Brain microvascular endothelial cell (primary cell): ENCODE measurements around the gene MGAT5B.

Experiments
- DNase-seq: peaks from one replicate; pipeline ENCODE4 v3.0.0-alpha.2; 2020
- H3K27ac ChIP-seq: fragments of 250-450 bp; sonication (Bioruptor Pico); 2 replicates; pipeline ENCODE4 v1.5.1; 2020; ENCODE audit warnings: mild to moderate bottlenecking, moderate library complexity
- H3K27me3 ChIP-seq: fragments of 250-450 bp; sonication (Bioruptor Pico); replicated peaks from 2 replicates; pipeline ENCODE4 v1.5.1; 2020; ENCODE audit warnings: mild to moderate bottlenecking
- H3K36me3 ChIP-seq: fragments of 250-450 bp; sonication (Bioruptor Pico); replicated peaks from 2 replicates; pipeline ENCODE4 v1.5.1; 2020; ENCODE audit warnings: mild to moderate bottlenecking
- H3K4me3 ChIP-seq: 2 replicates; pipeline ENCODE4 v1.5.1; 2011; ENCODE audit warnings: low read depth, mild to moderate bottlenecking, control low read depth, low read length, moderate library complexity
- CTCF ChIP-seq: IDR thresholded peaks from 2 replicates; pipeline ENCODE4 v1.5.1; 2011; ENCODE audit warnings: low read depth, mild to moderate bottlenecking, moderate library complexity, low read length, control low read depth, inconsistent platforms; ENCODE audit errors: missing control alignments
- in situ Hi-C: cut with HindIII; loops from 2 replicates; pipeline ENCODE4 v1.10.0; 2017; ENCODE audit warnings: low sequenced_read_pairs, low pct_ligation_motif_present

MGAT5B gene

GRCh38 chr17:76826330-76827068 is 41.7 kb upstream of the MGAT5B start:
- Histone ChIP-seq H3K27me3 (no peaks in the 10 kb centered on the region), H3K27ac (no peak overlapping the region), H3K36me3 (no peaks in the 10 kb centered on the region), H3K4me3 (no peak overlapping the region)
- in situ Hi-C loops: no loop called here
- no peak for TF ChIP-seq CTCF
- no peak for DNase-seq

DNA sequence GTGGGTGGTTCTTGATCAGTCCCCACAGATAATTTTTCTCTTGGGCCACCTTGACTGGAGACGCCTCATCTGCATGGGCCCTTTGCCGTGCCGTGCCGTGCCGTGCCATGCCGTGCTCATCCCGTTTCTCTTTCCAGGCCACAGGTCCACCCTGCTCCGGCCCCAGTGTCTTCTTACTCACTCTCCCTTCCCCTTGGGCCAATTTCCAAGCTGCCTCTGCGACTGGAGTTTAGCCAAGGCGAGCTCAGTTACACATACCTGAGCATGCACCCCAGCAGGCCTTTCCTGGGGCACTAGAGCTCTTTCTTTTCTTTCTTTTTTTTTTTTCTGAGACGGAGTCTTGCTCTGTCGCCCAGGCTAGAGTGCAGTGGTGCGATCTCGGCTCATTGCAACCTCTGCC is 40.5 kb upstream of the MGAT5B start:
- Histone ChIP-seq H3K27ac (no peak overlapping the region), H3K27me3 (no peaks in the 10 kb centered on the region), H3K36me3 (no peaks in the 10 kb centered on the region), H3K4me3 (no peak overlapping the region)
- DNase-seq: no peak
- in situ Hi-C loops: no loop called here
- no peak for TF ChIP-seq CTCF

- Histone ChIP-seq H3K4me3 (no peak overlapping the region), H3K27ac (no peak overlapping the region), H3K27me3 (peaks cover 3% of the 10 kb centered on the region), H3K36me3 (no peaks in the 10 kb centered on the region)
- DNase-seq: no peak
- in situ Hi-C loops: no loop called here
- no peak for TF ChIP-seq CTCF
These were observed 37.1 kb upstream of the MGAT5B start for GRCh38 chr17:76830987-76831715.

DNA sequence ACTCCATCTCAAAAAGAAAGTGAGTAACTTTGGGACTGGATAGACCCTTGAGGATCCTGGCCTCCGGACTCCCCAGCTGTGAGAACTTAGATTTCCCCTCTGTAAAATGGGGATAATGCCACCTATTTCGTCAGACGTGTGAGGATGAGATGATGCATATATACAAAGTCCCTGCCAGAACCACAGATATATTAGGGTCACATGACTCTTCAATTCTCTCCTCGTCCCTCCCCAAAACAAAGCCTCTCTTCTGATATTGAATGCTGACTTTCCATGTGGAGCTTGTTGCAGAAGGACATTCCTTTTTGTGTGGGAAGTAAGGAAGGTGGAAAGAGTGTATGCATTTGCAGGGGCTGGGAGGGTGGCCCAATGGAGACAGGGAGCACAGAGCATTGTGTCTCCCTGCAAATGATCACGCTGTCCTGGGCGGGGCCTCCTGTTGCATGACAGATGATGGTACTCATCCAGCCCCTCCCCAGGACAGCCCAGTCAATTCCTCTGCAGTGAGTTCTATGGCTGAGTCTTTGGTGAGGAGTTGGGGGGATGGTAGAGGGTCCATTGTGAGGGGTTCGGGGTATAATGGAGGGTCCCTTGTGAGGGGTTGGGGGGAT is 35.1 kb upstream of the MGAT5B start:
- no peak overlapping the region for H3K4me3 ChIP-seq
- in situ Hi-C loops: no loop called here
- no peak for DNase-seq
- H3K27me3 ChIP-seq: peaks cover 3% of the 10 kb centered on the region
- TF ChIP-seq CTCF: no peak
- no peak overlapping the region for H3K27ac ChIP-seq
- H3K36me3 ChIP-seq: no peaks in the 10 kb centered on the region

DNA sequence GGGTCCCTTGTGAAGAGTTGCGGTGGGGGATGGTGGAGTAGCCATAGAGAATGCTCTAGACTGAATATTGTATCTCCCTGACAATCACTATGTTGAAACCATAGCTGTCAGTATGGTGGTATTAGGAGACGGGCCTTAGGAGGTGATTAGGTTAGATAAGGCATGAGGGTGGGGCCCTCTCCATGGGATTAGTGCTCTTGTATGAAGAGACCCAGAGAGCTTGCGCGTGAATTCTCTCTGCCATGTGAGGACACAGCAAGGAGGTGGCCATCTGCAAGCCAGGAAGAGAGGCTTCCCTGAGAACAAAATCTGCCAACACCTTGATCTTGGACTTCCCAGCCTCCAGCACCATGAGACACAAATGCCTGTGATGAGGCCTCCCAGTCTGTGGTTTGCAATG is 34.5 kb upstream of the MGAT5B start:
- no peak for DNase-seq
- Histone ChIP-seq H3K27ac (no peak overlapping the region), H3K36me3 (no peaks in the 10 kb centered on the region), H3K4me3 (no peak overlapping the region), H3K27me3 (peaks cover 3% of the 10 kb centered on the region)
- in situ Hi-C loops: no loop called here
- no peak for TF ChIP-seq CTCF
